ENCODE results near the gene SLC39A9.
"Not testable (repeated sequence)": the region's sequence is repeated elsewhere in the genome, so short reads cannot be mapped to it uniquely, and the experiment has no call there.

Gene SLC39A9

GRCh38 chr14:69366761-69367160 is 31.7 kb upstream of the SLC39A9 start:
- no peak for DNase-seq (ENCODE audit: low read depth in 2 of 3, low spot score in 1 of 3)

- no peak for DNase-seq (ENCODE audit: low read depth in 2 of 3, low spot score in 1 of 3)
These were observed 30.1 kb upstream of the SLC39A9 start for GRCh38 chr14:69368381-69368780.

GRCh38 chr14:69370061-69370460 is 28.4 kb upstream of the SLC39A9 start:
- DNase-seq (ENCODE audit: low read depth in 2 of 3, low spot score in 1 of 3), result no peak

- no peak for DNase-seq (ENCODE audit: low read depth in 2 of 3, low spot score in 1 of 3)
These were observed 26.3 kb upstream of the SLC39A9 start for GRCh38 chr14:69372146-69372545.

- no peak for DNase-seq (ENCODE audit: low read depth in 2 of 3, low spot score in 1 of 3)
These were observed 25.4 kb upstream of the SLC39A9 start for GRCh38 chr14:69373104-69373503.

- no peak for DNase-seq (ENCODE audit: low read depth in 2 of 3, low spot score in 1 of 3)
These were observed 24.3 kb upstream of the SLC39A9 start for GRCh38 chr14:69374235-69374634.

GRCh38 chr14:69375182-69375581 is 23.3 kb upstream of the SLC39A9 start:
- DNase-seq (ENCODE audit: low read depth in 2 of 3, low spot score in 1 of 3), result no peak

GRCh38 chr14:69375722-69376121 is 22.8 kb upstream of the SLC39A9 start:
- DNase-seq (ENCODE audit: low read depth in 2 of 3, low spot score in 1 of 3), result no peak

- DNase-seq (ENCODE audit: low read depth in 2 of 3, low spot score in 1 of 3), result no peak
These were observed 22.1 kb upstream of the SLC39A9 start for GRCh38 chr14:69376439-69376838.

GRCh38 chr14:69378274-69378673 is 20.2 kb upstream of the SLC39A9 start:
- DNase-seq (ENCODE audit: low read depth in 2 of 3, low spot score in 1 of 3), result no peak

- no peak for DNase-seq (ENCODE audit: low read depth in 2 of 3, low spot score in 1 of 3)
These were observed 11.2 kb upstream of the SLC39A9 start for GRCh38 chr14:69387311-69387710.

GRCh38 chr14:69391400-69391799 is 7.1 kb upstream of the SLC39A9 start:
- not testable (repeated sequence) for DNase-seq (ENCODE audit: low read depth in 2 of 3, low spot score in 1 of 3)

- DNase-seq (ENCODE audit: low read depth in 2 of 3, low spot score in 1 of 3), result no peak
These were observed 6.0 kb upstream of the SLC39A9 start for GRCh38 chr14:69392481-69392880.

- DNase-seq (ENCODE audit: low read depth in 2 of 3, low spot score in 1 of 3), result no peak
These were observed 2.6 kb upstream of the SLC39A9 start for GRCh38 chr14:69395929-69396328.

- DNase-seq (ENCODE audit: low read depth in 2 of 3, low spot score in 1 of 3), result no peak
These were observed 322 bp downstream of the SLC39A9 start for GRCh38 chr14:69398818-69399210.

- DNase-seq (ENCODE audit: low read depth in 2 of 3, low spot score in 1 of 3), result no peak
These were observed 1.3 kb downstream of the SLC39A9 start for GRCh38 chr14:69399750-69400149.

- DNase-seq (ENCODE audit: low read depth in 2 of 3, low spot score in 1 of 3), result no peak
These were observed 1.7 kb downstream of the SLC39A9 start for GRCh38 chr14:69400154-69400553.

- DNase-seq (ENCODE audit: low read depth in 2 of 3, low spot score in 1 of 3), result no peak
These were observed 3.3 kb downstream of the SLC39A9 start for GRCh38 chr14:69401841-69402240.

- DNase-seq (ENCODE audit: low read depth in 2 of 3, low spot score in 1 of 3), result no peak
These were observed 6.0 kb downstream of the SLC39A9 start for GRCh38 chr14:69404478-69404877.

- DNase-seq (ENCODE audit: low read depth in 2 of 3, low spot score in 1 of 3), result no peak
These were observed 6.4 kb downstream of the SLC39A9 start for GRCh38 chr14:69404883-69405282.

GRCh38 chr14:69405762-69406161 is 7.3 kb downstream of the SLC39A9 start:
- no peak for DNase-seq (ENCODE audit: low read depth in 2 of 3, low spot score in 1 of 3)

- no peak for DNase-seq (ENCODE audit: low read depth in 2 of 3, low spot score in 1 of 3)
These were observed 10.0 kb downstream of the SLC39A9 start for GRCh38 chr14:69408331-69408960.

GRCh38 chr14:69413483-69413882 is 15.0 kb downstream of the SLC39A9 start:
- no peak for DNase-seq (ENCODE audit: low read depth in 2 of 3, low spot score in 1 of 3)

GRCh38 chr14:69416087-69416486 is 17.6 kb downstream of the SLC39A9 start:
- not testable (repeated sequence) for DNase-seq (ENCODE audit: low read depth in 2 of 3, low spot score in 1 of 3)
